ENCODE data around the gene EPHB2. TPM values are rescaled to one million over a fixed set of nuclear protein-coding genes. Genes with fewer than 3 reads are reported as not detected.

Gene EPHB2
- total and polyA plus RNA-seq, 2 of the 4 experiments (the other 2 are of a cell fraction) = 52.3 to 58.8 TPM

DNA sequence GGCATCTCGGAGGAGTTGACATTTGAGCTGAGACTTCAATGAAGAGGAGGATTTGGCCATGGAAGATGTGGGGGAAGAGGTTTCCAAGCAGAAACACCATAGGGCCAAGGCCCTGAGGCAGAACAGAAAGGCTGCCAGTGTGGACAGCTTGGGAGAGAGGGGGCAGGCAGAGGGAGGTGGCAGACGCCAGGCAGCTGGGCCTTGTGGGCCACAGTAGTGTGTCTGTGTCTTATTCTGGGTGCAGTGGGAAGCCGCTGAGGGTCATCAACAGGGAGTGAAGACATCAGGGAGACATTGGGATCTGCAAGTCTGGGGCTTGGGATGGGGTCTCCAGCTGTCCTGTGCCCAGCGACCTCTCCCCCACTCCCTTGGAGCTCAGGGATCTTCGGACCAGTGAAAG, 165.2 kb downstream of the EPHB2 start:
- Histone ChIP-seq H4K8ac (ENCODE audit: low read depth in 2 of 2, low read length in 2 of 2) (no peak overlapping the region), H4K20me1 (ENCODE audit: insufficient read depth, low read length) (peaks cover 5% of the 10 kb centered on the region; the same call in 1 of the 2 replicates), H3K79me1 (ENCODE audit: low read depth in 1 of 2, low read length in 2 of 2) (peaks cover 0 to 13% of the 10 kb centered on the region in 2 experiments; a peak in 1 of 4 replicates), H3K23ac (ENCODE audit: low read depth, low read length) (no peak overlapping the region), H3K4ac (ENCODE audit: low read depth, low read length) (no peak overlapping the region), H4K5ac (ENCODE audit: low read depth, low read length) (no peak overlapping the region), H3K4me2 (ENCODE audit: low read depth, low read length) (no peak overlapping the region), H3K9me3 (ENCODE audit: control insufficient read depth, insufficient read depth, low read length) (no peaks in the 10 kb centered on the region), H2BK20ac (ENCODE audit: low read depth, low read length) (no peak overlapping the region), H4K91ac (ENCODE audit: insufficient read depth, low read depth, low read length) (no peak overlapping the region), H3K9me1 (ENCODE audit: insufficient read depth, low read length) (peaks cover 4% of the 10 kb centered on the region; the same call in 1 of the 2 replicates), H3K36me3 (ENCODE audit: control insufficient read depth, insufficient read depth, low read length) (peaks cover 7% of the 10 kb centered on the region), H2AFZ (replicated peaks; ENCODE audit: low read length, poor library complexity) (no peak overlapping the region), H2BK15ac (ENCODE audit: low read depth, low read length) (no peak overlapping the region), H3K27me3 (ENCODE audit: control insufficient read depth, insufficient read depth, low read length) (no peaks in the 10 kb centered on the region), H3K56ac (ENCODE audit: extremely low read depth, insufficient read depth, low read length) (no peak overlapping the region), H3K14ac (replicated peaks; ENCODE audit: low read depth, low read length) (no peak overlapping the region), H3K4me1 (ENCODE audit: control insufficient read depth, insufficient read depth, low read length) (peaks cover 6% of the 10 kb centered on the region), H3K4me3 (ENCODE audit: insufficient read depth, low read depth, low read length) (no peak overlapping the region), H3K27ac (ENCODE audit: insufficient read depth, low read length) (no peak overlapping the region), H3K9ac (ENCODE audit: low read depth, low read length) (no peak overlapping the region), H3K18ac (ENCODE audit: low read depth, low read length) (no peak overlapping the region), H2AK9ac (replicated peaks; ENCODE audit: low read depth, low read length, poor library complexity) (no peak overlapping the region), H2BK120ac (ENCODE audit: low read depth, low read length) (no peak overlapping the region), H2AK5ac (ENCODE audit: low read depth, low read length) (no peak overlapping the region), H2BK5ac (ENCODE audit: low read depth, low read length, poor library complexity, severe bottlenecking) (no peak overlapping the region)
- intact Hi-C loops (cut with micrococcal nuclease) (no loop called here), in situ Hi-C loops (cut with MboI; ENCODE audit: low sequenced_read_pairs) (no loop called here), dilution Hi-C loops (cut with HindIII; ENCODE audit: low sequenced_read_pairs, unreplicated experiment) (no loop called here)
- POLR2A ChIA-PET (ENCODE audit: unreplicated experiment) = no interaction called here
- ATAC-seq (ENCODE audit: low read depth) (no peak), DNase-seq (no peak)
- TF ChIP-seq MXI1 (IDR thresholded peaks at IDR 0.05; ENCODE audit: borderline replicate concordance, low read depth, low read length) = no peak
- no peak for TF ChIP-seq POLR2A (IDR thresholded peaks at IDR 0.05; ENCODE audit: low read depth, low read length)
- no peak for TF ChIP-seq CHD1 (IDR thresholded peaks at IDR 0.05; ENCODE audit: low read depth, low read length)
- TF ChIP-seq RFX5 (IDR thresholded peaks at IDR 0.05; ENCODE audit: low read depth, low read length) = no peak
- TF ChIP-seq, protein P1, sequence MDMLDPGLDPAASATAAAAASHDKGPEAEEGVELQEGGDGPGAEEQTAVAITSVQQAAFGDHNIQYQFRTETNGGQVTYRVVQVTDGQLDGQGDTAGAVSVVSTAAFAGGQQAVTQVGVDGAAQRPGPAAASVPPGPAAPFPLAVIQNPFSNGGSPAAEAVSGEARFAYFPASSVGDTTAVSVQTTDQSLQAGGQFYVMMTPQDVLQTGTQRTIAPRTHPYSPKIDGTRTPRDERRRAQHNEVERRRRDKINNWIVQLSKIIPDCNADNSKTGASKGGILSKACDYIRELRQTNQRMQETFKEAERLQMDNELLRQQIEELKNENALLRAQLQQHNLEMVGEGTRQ (IDR thresholded peaks at IDR 0.05; ENCODE audit: low read depth, low read length) = no peak
- no peak for TF ChIP-seq MAZ (IDR thresholded peaks at IDR 0.05; ENCODE audit: borderline replicate concordance, low read depth, low read length)
- no peak for TF ChIP-seq ELK1 (IDR thresholded peaks at IDR 0.05; ENCODE audit: borderline replicate concordance, low read depth, low read length)
- TF ChIP-seq CEBPB (IDR thresholded peaks at IDR 0.05; ENCODE audit: low read depth, low read length) = no peak
- no peak for TF ChIP-seq FOS (IDR thresholded peaks at IDR 0.05; ENCODE audit: low read depth, low read length)
- TF ChIP-seq CTCF (conservative IDR thresholded peaks at IDR 0.05; ENCODE audit: low read depth, low read length) = no peak
- no peak for TF ChIP-seq BHLHE40 (IDR thresholded peaks at IDR 0.05; ENCODE audit: low read depth, low read length)
- no peak for TF ChIP-seq RCOR1 (IDR thresholded peaks at IDR 0.05; ENCODE audit: insufficient replicate concordance, low read length)
- TF ChIP-seq RAD21 (IDR thresholded peaks at IDR 0.05; ENCODE audit: low read length) = no peak
- TF ChIP-seq MAFK (IDR thresholded peaks at IDR 0.05; ENCODE audit: low read depth, low read length) = no peak
- TF ChIP-seq NFE2L2 (IDR thresholded peaks at IDR 0.05; ENCODE audit: low read depth, low read length) = no peak
- no peak for TF ChIP-seq SMC3 (IDR thresholded peaks at IDR 0.05; ENCODE audit: low read depth, low read length)
- no TSS peak for BruUV-seq (replicated peaks)
- WGBS, 2 experiments (ENCODE audit: extremely low coverage in 2 of 2, insufficient read length in 1 of 2) = 100% methylated on average over 1 of the region's 5 CpGs; no CpG with 5 or more reads in 1 of the 2 experiments
- CTCF ChIA-PET = interaction anchor here (1.3 kb wide), 1 partner anchor 14 kb away, joined by 3 read pairs; no protein-coding TSS in a partner anchor

Measured in IMR-90 (cell line).